ENCODE results near the gene TDRD9. TPM values are rescaled to one million over a fixed set of nuclear protein-coding genes. Genes with fewer than 3 reads are reported as not detected.

The TDRD9 gene
- total RNA-seq, 1 experiment from 2014 or later, result 0.07 TPM

GRCh38 chr14:104092931-104093365, 164.7 kb downstream of the TDRD9 start:
- Histone ChIP-seq H3K27ac (ENCODE audit: low read length) (no peak overlapping the region), H3K36me3 (ENCODE audit: low read depth, low read length) (no peaks in the 10 kb centered on the region), H3K9me2 (replicated peaks; ENCODE audit: low read length) (no peaks in the 10 kb centered on the region), H3K9me3 (ENCODE audit: low read length) (no peaks in the 10 kb centered on the region), H3K79me2 (ENCODE audit: low read length) (no peaks in the 10 kb centered on the region), H3K4me1 (ENCODE audit: insufficient read depth, low read length) (no peaks in the 10 kb centered on the region), H3F3A (ENCODE audit: low read length, unreplicated experiment) (no peaks in the 10 kb centered on the region), H3K4me2 (ENCODE audit: low read length) (no peak overlapping the region), H3K9ac (ENCODE audit: low read length) (no peak overlapping the region), H3K27me3 (ENCODE audit: low read length) (no peaks in the 10 kb centered on the region), H2AFZ (ENCODE audit: low read length) (no peak overlapping the region), H4K20me1 (ENCODE audit: low read length) (no peaks in the 10 kb centered on the region), H3K4me3 (ENCODE audit: low read length) (no peak overlapping the region)
- CTCF ChIA-PET, result no interaction called here
- no peak for TF ChIP-seq EZH2phosphoT487 (IDR thresholded peaks at IDR 0.05; ENCODE audit: borderline replicate concordance, low read length)
- TF ChIP-seq EZH2 (IDR thresholded peaks at IDR 0.05; ENCODE audit: low read length, unreplicated experiment), result no peak
- no peak for TF ChIP-seq CTCF (conservative IDR thresholded peaks at IDR 0.05; ENCODE audit: low read depth, low read length)
- BruUV-seq (replicated peaks), result no TSS peak
- intact Hi-C loops (cut with micrococcal nuclease), result no loop called here
- POLR2A ChIA-PET (ENCODE audit: unreplicated experiment), result no interaction called here
- ATAC-seq (no peak), DNase-seq (no peak)

GRCh38 chr14:104093366-104094055, 165.3 kb downstream of the TDRD9 start:
- Histone ChIP-seq H4K20me1 (ENCODE audit: low read length) (no peaks in the 10 kb centered on the region), H3K9ac (ENCODE audit: low read length) (no peak overlapping the region), H3K36me3 (ENCODE audit: low read depth, low read length) (no peaks in the 10 kb centered on the region), H3K27me3 (ENCODE audit: low read length) (no peaks in the 10 kb centered on the region), H3K79me2 (ENCODE audit: low read length) (no peaks in the 10 kb centered on the region), H3K9me2 (replicated peaks; ENCODE audit: low read length) (no peaks in the 10 kb centered on the region), H3F3A (ENCODE audit: low read length, unreplicated experiment) (no peaks in the 10 kb centered on the region), H3K27ac (ENCODE audit: low read length) (no peak overlapping the region), H2AFZ (ENCODE audit: low read length) (no peak overlapping the region), H3K4me3 (ENCODE audit: low read length) (no peak overlapping the region), H3K4me1 (ENCODE audit: insufficient read depth, low read length) (no peaks in the 10 kb centered on the region), H3K9me3 (ENCODE audit: low read length) (no peaks in the 10 kb centered on the region), H3K4me2 (ENCODE audit: low read length) (peak overlapping the region; percentile 63; the same call in 1 of the 2 replicates)
- peak; percentile 36; the same call in 1 of the 2 replicates for ATAC-seq
- ChIA-PET POLR2A (ENCODE audit: unreplicated experiment) (no interaction called here), CTCF (no interaction called here)
- peak; percentile 23 for DNase-seq
- TF ChIP-seq EZH2phosphoT487 (IDR thresholded peaks at IDR 0.05; ENCODE audit: borderline replicate concordance, low read length) (no peak), EZH2 (IDR thresholded peaks at IDR 0.05; ENCODE audit: low read length, unreplicated experiment) (no peak), CTCF (conservative IDR thresholded peaks at IDR 0.05; ENCODE audit: low read depth, low read length) (no peak)
- intact Hi-C loops (cut with micrococcal nuclease), result loop anchor here (2.0 kb wide), 1 partner anchor 37 kb away; no protein-coding TSS in a partner anchor
- BruUV-seq (replicated peaks), result no TSS peak
